Measurements from ENCODE around the gene CPNE6. TPM values are rescaled to one million over a fixed set of nuclear protein-coding genes. Genes with fewer than 3 reads are reported as not detected.
"Not testable (repeated sequence)": the region's sequence is repeated elsewhere in the genome, so short reads cannot be mapped to it uniquely, and the experiment has no call there.

Gene CPNE6
- total RNA-seq, 4 donors from 2014 or later, result not detected

- in situ Hi-C loops (cut with MboI; ENCODE audit: low sequenced_read_pairs in 4 of 4) (no loop called here), intact Hi-C loops (cut with DNase I; ENCODE audit: low total_unique reads) (no loop called here)
- H3K4me1 ChIP-seq, result no peaks in the 10 kb centered on the region
- TF ChIP-seq CTCF (IDR thresholded peaks at IDR 0.05 in 4 of 5, conservative IDR thresholded peaks at IDR 0.05 in 1 of 5), result no peak
- TF ChIP-seq POLR2A (IDR thresholded peaks at IDR 0.05), result no peak
- no peak overlapping the region for H3K27ac ChIP-seq
- no peak for DNase-seq
- no peak for ATAC-seq
- no peaks in the 10 kb centered on the region for H3K27me3 ChIP-seq
- no peaks in the 10 kb centered on the region for H3K9me3 ChIP-seq
- H3K36me3 ChIP-seq, result no peaks in the 10 kb centered on the region
- no peak overlapping the region for H3K4me3 ChIP-seq
Observed at GRCh38 chr14:24102357-24103048, 31.1 kb downstream of the CPNE6 start.

- no peak overlapping the region for H3K27ac ChIP-seq
- H3K4me3 ChIP-seq, result no peak overlapping the region
- H3K27me3 ChIP-seq, result no peaks in the 10 kb centered on the region
- in situ Hi-C loops (cut with MboI; ENCODE audit: low sequenced_read_pairs in 4 of 4) (no loop called here), intact Hi-C loops (cut with DNase I; ENCODE audit: low total_unique reads) (no loop called here)
- ATAC-seq, result no peak
- peaks cover 0 to 2% of the 10 kb centered on the region in 2 donors for H3K4me1 ChIP-seq
- TF ChIP-seq POLR2A (IDR thresholded peaks at IDR 0.05), result no peak
- TF ChIP-seq CTCF (IDR thresholded peaks at IDR 0.05 in 4 of 5, conservative IDR thresholded peaks at IDR 0.05 in 1 of 5), result no peak
- no peak for DNase-seq
- no peaks in the 10 kb centered on the region for H3K36me3 ChIP-seq
- no peaks in the 10 kb centered on the region for H3K9me3 ChIP-seq
Observed at GRCh38 chr14:24103451-24103850, 32.1 kb downstream of the CPNE6 start.

GRCh38 chr14:24105609-24106239, 34.4 kb downstream of the CPNE6 start:
- in situ Hi-C loops (cut with MboI; ENCODE audit: low sequenced_read_pairs in 4 of 4) (loop anchor here in 1 of 4 donors (5.0 kb wide), 1 partner anchor 48 kb away; no protein-coding TSS in a partner anchor), intact Hi-C loops (cut with DNase I; ENCODE audit: low total_unique reads) (loop anchor here (5.0 kb wide), 1 partner anchor 473 kb away; no protein-coding TSS in a partner anchor)
- not testable (repeated sequence) for H3K36me3 ChIP-seq, H3K27ac ChIP-seq, H3K4me1 ChIP-seq, H3K4me3 ChIP-seq, H3K9me3 ChIP-seq, H3K27me3 ChIP-seq, ATAC-seq, DNase-seq

- H3K4me1 ChIP-seq, result peaks cover 7 to 9% of the 10 kb centered on the region in 2 donors
- DNase-seq (no peak), ATAC-seq (no peak)
- no peak overlapping the region for H3K27ac ChIP-seq
- H3K4me3 ChIP-seq, result no peak overlapping the region
- intact Hi-C loops (cut with DNase I; ENCODE audit: low total_unique reads), result loop anchor here (5.0 kb wide), 1 partner anchor 474 kb away; no protein-coding TSS in a partner anchor
- no peak for TF ChIP-seq CTCF (IDR thresholded peaks at IDR 0.05 in 4 of 5, conservative IDR thresholded peaks at IDR 0.05 in 1 of 5)
- no peak for TF ChIP-seq POLR2A (IDR thresholded peaks at IDR 0.05)
- no peaks in the 10 kb centered on the region for H3K27me3 ChIP-seq
- H3K36me3 ChIP-seq, result no peaks in the 10 kb centered on the region
- H3K9me3 ChIP-seq, result no peaks in the 10 kb centered on the region
- in situ Hi-C loops (cut with MboI; ENCODE audit: low sequenced_read_pairs in 4 of 4), result loop anchor here in 1 of 4 donors (5.0 kb wide), 1 partner anchor 49 kb away; no protein-coding TSS in a partner anchor
Observed at GRCh38 chr14:24106672-24107271, 35.4 kb downstream of the CPNE6 start.

- H3K36me3 ChIP-seq, result no peaks in the 10 kb centered on the region
- H3K27ac ChIP-seq, result peak overlapping the region; percentile 2 to 55 (median 29)
- peak in 1 of 2 donors; percentile 15 for ATAC-seq
- peaks cover 9 to 12% of the 10 kb centered on the region in 2 donors for H3K4me1 ChIP-seq
- no peaks in the 10 kb centered on the region for H3K9me3 ChIP-seq
- DNase-seq, result no peak
- no peak for TF ChIP-seq CTCF (IDR thresholded peaks at IDR 0.05 in 4 of 5, conservative IDR thresholded peaks at IDR 0.05 in 1 of 5)
- no peak for TF ChIP-seq POLR2A (IDR thresholded peaks at IDR 0.05)
- in situ Hi-C loops (cut with MboI; ENCODE audit: low sequenced_read_pairs in 4 of 4) (loop anchor here in 1 of 4 donors (5.0 kb wide), 1 partner anchor 51 kb away; no protein-coding TSS in a partner anchor), intact Hi-C loops (cut with DNase I; ENCODE audit: low total_unique reads) (loop anchor here (1.0 to 5.0 kb wide), 3 partner anchors 50 to 476 kb away; no protein-coding TSS in a partner anchor)
- no peak overlapping the region for H3K4me3 ChIP-seq
- H3K27me3 ChIP-seq, result no peaks in the 10 kb centered on the region
Observed at GRCh38 chr14:24108336-24108874, 37.0 kb downstream of the CPNE6 start.
